Stimulated activated CD4-positive, alpha-beta T cell treated with anti-CD3 and anti-CD28 coated beads, TNF-alpha, amount 100 ng/mL, for 4 hours (primary cell): Measurements from ENCODE around the gene RGS19.

Experiments
- DNase-seq, 3 experiments: peaks; one replicate each; pipeline ENCODE4 v3.0.0-alpha.2; 2020; ENCODE audit warnings: low read depth in 3 of 3

The RGS19 gene

DNA sequence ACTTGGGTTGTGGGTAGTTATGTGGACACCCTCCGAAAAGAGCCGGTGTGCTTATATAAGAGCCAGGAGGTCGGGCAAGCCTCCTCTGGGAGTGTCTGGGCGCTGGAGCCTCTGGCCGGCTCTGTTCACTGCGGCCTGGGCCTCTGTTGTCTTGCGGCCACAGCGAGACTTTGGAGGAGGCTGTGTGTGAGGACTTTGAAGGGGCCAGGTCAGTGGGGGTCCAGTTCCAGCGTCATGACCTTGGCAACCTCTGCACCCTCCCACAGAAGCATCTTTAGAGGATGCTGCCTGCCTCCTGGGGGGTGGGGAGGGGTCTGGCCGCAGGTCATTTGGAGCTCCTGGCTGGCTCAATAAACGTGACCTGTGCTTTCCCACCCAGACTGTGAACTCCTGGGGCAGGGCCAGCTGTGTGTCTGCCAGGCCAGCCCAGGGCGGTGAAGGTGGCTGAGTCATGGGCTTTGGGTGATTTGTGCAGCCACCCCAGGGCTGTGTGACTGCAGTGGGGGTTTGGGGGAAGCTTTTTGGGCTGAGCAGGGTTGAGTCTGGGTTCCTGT lies 15.1 kb downstream of the RGS19 start:
- DNase-seq = no peak

DNA sequence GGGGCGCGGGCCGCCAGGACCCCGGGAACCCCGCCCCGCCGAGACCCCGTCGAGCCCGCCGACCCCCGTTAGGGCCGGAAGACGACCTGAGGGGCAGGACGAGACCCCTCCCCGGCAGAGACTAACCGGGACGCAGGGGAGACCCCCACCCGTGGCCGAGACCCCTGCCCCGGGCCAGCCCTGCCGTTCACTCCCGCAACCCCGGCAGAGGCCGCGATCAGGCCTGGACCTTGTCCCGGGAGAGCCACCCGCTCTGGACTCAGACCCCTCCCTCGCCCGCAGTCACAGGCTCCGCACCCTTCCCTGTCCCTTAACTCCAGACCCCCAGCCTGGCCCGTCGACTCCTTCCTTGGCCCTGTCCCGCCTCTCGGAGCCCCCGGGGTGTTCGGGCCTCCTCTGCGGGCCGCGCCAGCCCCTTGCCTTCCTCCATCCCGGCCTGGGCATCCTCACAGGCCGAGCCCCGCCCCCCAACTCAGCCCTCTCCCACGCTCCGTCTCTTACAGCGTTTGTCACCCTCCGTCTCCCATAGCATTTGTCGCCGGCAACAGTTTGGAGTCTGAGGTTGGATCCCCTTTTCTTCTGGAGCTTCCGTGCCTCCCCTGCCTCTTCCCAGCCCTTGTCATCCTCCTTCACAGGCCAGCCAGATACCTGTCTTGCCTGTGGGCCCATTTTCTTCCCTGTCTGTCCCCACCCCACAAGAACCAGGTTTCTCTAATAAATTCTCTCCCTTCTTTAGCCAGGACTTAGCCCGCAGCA lies 15.8 kb downstream of the RGS19 start:
- DNase-seq = no peak

DNA sequence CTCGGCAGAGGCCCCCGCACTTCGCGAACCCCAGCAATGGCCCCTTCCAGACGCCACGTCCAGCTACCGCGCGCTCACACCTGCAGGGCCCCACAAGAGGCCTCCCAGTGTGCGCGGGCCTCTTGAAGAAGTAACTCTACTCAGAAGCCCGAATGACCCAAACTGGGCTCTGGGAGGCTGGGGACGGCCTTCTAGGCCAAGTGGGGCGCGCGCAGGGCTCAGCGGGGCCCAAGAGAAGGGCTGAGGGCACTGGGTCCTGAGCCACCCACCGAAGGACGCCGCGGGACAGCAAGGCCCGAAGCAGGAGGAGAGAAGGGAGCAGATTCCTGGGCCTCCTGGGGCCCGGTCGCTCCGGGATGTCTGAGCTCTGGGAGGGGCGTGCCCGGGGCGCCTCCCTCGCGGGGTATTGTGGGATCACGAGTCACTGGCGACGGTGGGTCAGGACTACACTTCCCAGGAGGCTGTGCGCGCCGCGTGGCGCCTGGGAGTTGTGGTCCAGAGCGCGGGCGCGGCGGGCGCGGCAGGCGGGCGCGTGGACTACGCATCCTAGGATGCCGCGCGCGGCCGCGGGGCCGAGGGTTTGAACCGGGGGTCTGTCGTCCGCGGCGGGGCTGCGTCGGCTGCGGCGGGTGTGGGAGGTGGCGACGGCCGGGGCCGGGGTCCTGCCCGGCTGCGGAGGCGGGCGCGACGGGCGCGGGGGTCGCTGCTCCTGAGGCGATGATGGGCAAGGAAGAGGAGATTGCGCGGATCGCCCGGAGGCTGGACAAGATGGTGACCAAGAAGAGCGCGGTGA lies 16.5 kb downstream of the RGS19 start, which contains the start of gene TCEA2:
TSS of gene TCEA2 (plus strand) at position 603 of the 793 bp plus-strand sequence. CDS start at position 718, 115 bp downstream.
- peak; percentile 91 to 92 (median 92) for DNase-seq

DNA sequence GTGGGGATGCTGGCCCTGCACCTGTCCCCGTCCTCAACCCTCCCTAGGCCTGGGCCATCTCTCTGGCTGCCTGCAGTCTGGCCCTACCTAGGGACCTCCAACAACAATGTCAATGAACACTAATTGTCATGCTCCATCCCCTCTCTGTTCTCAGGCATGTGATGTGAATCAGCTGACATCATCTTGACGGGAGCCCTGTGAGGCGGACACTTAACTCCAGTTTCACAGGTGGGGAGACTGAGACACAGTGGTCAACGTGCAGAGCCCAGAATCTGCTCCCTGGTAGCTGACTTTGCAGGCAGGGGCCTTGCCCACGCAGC lies 17.1 kb downstream of the RGS19 start:
- DNase-seq = no peak

DNA sequence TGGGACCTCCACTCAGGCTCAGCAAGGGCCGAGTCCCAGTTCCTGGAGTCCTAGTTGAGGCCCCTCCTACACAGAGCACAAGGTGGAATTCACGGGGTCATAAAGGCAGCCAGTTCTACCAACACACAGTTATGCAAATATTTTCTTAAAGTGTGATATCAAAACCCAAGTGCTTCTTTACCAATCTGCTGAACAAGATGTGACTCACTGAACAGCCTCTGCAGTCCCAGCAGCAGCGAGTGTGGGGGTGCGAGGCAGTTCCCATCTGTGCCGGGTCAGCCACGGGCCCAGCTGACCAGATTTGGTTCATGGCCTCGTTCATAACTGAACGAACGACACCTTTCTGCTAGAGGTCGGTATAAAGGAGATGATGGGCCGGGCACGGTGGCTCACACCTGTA lies 20.8 kb downstream of the RGS19 start:
- DNase-seq = no peak

DNA sequence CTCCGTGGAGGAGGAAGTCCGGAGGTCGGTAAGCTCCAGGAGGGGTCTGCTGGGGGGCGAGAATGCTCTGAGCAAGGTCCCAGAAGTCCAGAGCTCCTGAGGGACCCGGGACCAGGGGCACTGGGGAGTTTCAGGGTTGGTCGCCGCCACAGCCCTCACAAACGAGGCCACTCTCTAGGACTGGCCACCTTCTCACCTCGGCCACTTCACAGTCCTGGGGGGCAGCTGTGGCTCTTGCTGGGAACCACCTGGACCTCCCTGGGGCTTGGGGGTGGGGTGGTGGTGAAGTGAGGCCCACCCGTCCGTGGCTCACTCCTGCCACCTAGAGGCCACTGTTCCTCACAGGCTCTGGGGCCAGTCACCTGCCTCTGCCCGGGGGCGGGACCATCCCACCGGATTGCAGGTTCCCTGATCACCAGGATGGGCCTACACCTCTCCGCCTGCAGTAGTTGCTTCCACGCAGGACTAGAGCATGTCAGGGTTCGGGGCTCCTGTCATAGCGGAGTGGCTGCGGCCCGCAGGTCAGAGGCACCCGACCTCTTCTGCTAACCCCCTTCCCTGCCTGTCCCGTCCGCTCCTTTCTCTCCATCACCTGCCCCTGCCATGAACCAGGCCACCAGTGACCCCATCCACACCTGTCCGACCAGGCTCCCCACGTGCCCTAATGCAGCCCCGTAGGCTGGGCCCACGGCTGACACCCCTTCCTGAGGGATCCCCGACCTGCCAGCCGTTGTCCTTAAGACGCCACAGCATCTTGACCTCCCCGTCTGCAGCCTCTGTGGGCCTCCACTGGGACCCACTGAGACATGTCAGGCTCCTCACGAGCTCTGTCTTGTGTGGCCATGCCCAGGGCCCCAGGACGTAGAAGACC lies 21.5 kb downstream of the RGS19 start:
- peak; percentile 66 to 75 (median 68) for DNase-seq

DNA sequence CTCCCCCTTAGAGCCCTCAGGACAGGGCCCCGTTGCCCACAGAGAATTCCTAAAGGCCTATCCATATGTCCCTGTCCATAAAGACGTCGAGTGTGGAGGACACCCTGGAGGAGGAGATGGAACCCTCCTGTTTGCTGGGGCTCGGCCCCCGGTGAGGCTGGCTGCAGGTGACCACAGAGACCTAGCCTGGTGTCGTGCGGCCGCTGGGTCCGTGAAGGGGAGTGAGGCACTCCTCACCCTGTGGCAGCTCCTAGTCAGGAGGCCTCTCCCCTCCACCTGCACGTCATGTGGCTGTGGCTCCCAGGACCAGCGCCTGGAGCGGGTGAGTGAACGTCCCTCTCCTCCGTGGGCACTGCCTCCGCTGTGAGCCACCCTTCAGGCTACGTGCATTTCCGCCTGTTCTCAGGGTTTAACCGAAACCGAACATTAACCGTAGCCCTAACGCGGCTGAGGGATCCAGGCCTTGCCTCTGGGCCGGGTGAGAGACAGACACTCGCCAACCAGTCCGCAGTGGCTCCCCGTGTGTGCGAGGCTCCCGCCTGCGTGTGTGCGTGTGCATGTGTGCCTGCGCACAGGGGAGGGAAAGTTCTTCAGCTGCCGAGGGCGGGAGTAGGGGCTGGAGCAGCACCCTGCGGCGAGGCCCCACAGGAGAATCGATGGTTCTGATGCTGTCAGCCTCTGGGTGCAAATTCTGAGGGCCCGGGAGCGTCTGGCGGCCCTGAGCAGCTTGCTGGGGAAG lies 22.3 kb downstream of the RGS19 start:
- no peak for DNase-seq

DNA sequence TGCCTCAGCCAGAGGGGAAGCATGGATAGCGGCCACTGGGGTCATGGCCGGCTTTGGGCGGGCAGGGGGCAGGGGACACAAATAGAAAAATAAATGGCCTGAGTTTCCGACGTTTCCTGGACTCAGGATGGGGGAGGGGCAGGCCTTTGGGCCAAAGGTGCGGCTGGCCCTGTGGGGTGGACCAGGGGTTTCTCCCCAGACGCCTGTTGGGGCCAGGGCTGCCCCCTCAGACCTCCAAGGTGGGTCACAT lies 22.8 kb downstream of the RGS19 start:
- DNase-seq = no peak

DNA sequence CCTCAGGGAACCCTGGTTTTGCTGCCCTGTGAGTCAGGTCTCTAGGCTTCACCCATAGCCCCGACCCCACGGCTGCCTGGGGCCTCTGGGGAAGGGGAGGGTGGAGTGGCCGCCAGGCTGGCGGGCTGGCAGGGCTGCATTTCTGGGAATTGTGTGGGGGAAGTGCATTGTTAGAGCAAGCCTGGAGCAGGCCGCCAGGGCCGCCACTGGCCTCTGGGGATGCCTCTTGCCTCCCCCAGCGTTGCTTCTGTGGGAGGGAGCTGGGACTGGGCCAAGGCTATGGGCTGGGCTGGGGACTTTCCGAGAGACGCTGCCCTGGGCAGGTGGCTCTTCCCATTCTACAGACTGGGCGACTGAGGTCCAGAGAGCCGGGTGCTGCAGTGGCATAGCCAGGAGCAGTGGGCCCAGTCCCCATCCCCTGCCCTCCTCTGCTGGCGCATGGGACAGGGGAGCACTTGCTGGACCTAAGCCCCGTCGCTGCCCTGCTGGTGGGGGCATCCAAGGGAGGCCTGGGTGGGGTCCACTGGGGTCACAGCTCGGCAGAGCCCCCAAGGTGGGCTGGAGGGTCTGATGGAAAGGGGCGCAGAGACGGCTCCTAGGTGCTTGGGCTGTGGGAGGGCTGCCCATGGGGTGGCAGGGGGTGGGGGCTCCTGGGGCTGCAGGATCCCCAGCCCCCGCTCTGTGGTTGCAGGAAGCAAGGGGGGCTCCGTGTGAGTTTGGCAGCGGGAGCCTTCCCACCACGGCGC lies 23.3 kb downstream of the RGS19 start:
- no peak for DNase-seq

DNA sequence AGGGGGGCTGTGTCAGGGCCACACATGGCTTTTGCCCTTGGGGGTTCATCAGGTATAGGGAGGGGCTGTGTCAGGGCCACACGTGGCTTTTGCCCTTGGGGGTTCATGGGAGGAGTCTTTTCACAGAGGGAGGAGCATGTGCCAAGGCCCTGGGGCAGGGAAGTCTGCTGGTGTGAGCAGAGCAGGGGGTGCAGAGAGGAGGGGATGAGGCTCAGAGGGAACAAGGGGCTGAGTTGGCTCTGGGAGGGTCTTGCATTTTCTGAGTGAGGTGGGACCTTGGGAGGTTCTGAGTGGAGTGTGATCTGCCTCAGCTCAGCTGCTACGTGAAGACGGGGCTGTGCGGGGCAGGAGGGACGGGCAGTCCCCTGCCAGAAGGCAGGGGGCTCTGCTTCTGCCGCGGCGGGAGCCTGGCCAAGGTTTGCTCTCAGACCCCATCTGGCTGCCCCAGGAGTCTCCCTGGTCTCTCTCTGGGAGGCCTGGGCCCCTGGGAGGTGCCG lies 23.9 kb downstream of the RGS19 start:
- no peak for DNase-seq

DNA sequence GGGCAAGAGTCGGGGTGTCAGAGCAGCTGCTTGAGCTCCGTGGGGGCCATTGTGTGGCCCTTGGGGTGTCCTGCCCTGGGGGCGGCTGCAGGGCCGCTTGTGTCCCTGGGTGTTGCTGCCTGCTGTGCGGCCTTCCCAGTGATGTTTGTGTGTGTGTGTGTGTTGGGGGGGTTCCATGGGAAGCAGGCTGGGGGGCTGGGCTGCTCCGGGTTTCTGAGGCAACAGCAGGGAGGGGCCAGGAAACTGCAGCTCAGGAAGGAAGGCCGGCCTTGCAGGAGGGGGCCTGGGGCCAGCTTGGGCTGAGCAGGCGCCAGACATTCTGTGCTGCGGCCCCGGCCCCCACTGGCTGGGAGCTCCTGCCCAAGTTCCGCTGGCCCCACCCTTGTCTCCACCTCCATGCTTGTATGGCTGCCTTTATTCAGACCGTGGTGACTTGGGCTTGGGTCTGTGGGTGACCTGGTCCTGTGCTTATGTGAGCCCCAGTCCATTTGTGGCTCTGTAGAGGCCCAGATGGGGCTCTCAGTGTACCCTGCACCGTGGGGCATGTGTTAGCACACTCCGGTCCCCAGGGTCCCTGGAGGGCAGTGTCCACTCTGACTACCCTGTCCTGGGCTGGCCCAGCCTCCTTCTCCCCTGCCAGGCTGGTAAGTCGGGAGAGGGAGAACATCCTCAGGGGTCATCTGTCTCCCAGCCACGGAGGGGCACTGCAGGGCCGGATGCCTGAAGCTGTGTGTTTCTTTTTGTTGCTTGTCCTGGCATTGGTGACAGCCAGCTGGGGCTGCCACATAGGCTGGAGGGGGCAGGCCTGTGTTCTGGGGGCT lies 25.3 kb downstream of the RGS19 start:
- no peak for DNase-seq

DNA sequence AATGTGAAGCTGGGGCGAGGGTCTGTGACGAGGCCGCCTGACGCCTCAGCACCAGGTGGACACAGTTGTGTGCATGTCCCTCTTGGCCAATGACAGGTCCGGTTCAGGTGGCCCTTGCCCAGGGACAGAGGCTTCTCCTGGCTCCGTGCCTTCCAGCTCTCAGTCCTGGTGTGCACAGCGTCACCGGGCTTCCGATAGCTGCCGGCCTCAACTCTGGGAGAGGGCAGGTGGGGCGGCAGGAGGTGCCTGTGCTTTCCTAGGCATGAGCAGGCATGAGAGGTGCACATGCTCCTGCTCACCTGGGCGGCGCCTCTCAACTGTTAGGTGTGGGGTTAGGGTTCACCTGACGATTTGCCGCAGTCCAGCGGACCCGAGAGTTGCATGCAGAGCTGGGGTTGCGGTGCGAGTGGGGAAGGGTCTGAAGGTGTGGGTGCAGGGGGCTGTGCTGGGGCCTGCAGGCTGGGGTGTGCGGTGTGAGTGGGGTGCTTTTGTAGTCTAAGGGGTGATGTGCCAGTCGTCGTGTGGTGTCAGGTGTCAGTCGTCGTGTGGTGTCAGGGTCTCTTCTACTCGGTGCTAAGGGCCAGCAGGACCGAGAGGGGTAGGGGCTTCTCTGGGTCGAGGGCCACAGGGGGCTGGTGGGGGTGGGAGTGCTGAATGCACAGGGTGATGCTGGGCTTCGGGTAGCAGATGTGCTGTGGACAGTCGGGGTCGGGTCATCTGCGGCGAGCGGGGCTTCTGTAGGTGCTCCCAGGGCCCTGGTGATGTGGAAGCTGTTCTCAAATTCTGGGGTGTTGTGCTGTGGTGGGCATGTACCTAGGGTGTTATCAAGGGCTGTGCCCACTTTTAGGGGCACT lies 26.1 kb downstream of the RGS19 start:
- DNase-seq = no peak

DNA sequence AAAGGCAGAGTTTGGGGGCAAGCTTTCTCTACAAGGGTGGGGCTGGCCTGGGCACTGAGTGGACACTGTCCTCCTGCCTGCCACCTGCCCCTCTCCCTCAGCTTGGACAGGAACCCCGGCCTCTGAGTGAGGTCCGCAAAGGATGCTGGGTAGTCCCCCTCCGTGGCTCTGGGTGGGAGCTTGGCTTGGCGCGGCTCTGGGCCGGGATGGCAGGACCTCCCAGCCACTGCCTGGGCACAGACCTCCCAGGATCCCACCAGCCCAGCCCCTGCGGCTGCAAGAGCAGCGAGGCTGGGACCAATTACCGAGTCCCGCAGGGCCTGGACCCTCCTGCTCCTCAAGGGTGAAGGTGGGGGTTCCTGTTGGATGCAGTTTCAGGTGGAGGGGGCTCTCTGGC lies 27.0 kb downstream of the RGS19 start:
- no peak for DNase-seq

DNA sequence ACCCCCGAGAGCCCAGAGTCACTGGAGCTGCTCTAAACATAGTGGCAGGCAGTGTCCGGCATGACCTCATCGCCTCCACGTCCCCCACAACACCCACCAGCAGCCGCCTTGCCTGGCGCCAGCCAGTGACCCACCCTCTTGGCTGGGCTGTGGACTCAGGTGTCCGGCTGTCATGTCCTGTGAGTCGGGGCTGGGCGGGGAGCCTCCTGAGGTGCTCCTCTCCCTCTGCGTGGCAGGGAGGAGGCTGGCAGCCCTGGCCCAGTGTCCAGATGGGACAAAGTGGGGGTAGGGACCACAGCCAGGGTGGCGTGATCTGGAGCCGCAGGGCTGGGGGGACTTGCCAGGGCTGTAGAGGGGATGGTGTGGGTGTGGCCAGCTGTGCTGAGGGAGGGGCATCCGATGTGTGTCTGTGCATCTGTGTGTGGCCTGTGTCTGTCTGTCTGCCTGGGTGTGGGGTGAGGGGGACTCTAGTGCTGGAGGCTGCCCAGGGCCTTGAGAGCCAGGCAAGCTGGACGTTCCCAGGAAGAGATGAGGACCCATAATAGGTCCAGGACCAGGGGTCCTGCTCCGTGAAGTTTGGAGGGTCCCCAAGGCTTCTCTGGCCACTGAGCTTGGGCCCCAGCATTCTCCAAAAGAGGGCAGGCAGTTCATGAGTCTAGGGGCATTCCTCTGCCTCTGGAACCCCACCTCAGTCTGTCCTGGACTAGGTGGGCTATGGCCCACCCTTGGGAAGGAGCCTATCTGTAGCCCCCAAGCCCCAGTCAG lies 27.6 kb downstream of the RGS19 start:
- DNase-seq = no peak

DNA sequence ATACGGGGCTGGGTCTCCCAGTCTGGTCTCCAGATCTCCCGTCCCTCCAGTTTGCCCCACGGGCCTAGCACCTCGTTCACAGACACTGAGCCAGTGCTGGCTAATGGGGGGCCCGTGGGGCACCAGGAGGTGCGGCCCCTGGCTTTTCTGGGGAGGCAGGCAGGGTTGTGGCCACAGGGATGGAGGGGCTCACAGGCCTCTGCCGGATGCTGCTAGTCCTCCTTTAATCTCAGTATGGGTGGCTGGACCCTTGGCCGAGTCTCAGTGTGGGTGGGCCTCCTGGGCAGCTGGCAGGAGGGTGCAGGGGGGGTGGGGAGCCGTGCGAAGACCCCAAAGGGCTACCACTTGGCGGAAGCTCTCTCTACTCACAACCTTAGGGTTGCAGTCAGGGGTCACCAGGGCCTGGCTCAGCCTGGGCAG lies 28.3 kb downstream of the RGS19 start:
- no peak for DNase-seq

DNA sequence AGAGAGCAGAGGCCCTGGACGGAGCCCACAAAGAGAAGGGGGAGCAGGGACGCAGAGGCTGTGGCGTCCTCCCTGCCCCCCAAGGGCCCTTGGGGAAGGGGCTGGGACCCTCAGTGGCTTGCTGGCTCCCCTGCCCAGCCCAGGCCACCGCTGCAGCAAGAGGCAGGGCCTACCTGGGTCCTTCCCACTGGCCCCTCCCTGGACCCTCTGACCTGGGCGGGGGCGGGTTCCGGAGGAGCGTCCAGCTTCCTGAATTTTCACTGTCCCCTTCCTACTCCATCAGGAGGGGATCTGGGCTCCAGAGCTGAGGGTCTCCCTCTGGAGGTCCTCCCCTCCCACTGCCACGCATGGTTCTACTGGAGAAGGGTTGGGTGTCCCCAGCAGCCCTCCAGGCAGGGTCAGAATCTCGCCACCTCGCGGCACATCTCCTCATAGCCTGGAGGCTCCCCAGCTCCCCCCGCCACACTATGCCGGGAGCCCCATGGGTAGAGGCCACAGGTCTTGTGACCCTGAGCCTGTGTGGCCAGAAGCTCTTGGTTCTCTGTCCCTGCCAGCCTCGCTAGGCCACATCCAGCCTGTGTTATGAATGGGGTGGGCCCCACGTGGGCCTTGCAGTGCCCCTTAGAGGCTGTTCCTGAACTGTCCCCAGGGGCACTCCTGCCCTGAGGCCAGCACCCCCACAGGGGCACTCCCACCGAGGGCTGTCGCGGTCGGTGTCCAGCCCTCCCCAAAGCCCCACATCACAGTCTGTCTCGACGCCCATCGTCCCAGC lies 28.9 kb downstream of the RGS19 start:
- no peak for DNase-seq

DNA sequence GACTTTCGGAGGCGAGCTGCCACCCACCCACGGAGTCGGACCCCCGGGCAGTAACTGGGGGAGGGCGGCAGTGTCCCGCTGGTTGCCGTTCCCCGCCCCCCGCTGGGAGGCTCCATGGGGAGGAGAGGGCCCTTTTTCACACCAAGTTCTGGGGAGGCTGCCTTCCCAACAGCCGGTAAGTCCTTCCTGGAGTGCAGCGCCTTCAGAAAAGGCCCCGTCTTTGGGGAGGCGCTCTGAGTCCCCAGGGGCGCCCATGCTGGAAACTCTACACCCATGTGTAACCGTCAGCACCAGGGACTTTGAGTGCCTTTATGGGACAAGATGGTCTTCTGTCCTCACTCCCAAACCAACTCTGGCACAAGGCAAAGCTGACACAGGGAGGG lies 29.4 kb downstream of the RGS19 start:
- no peak for DNase-seq
